Measurements from ENCODE around the gene STRIT1.

STRIT1 gene

GRCh38 chr3:155262295-155262694 lies 31.2 kb downstream of the STRIT1 start:
- TF ChIP-seq SNAI2 (CRISPR knock-in tag; IDR thresholded peaks at IDR 0.05), result no peak
- no peak for TF ChIP-seq CSDC2 (CRISPR knock-in tag; IDR thresholded peaks at IDR 0.05)
- no peak for TF ChIP-seq RARB (CRISPR knock-in tag; IDR thresholded peaks at IDR 0.05)
- no peak for TF ChIP-seq GLIS3 (CRISPR knock-in tag; IDR thresholded peaks at IDR 0.05)
- TF ChIP-seq ZFP3 (CRISPR knock-in tag; IDR thresholded peaks at IDR 0.05), result no peak
- TF ChIP-seq ZNF70 (CRISPR knock-in tag; IDR thresholded peaks at IDR 0.05), result no peak
- TF ChIP-seq ZFP30 (CRISPR knock-in tag; IDR thresholded peaks at IDR 0.05), result no peak
- TF ChIP-seq ESRRG (CRISPR knock-in tag; IDR thresholded peaks at IDR 0.05), result no peak
- no peak for TF ChIP-seq CSRNP3 (CRISPR knock-in tag; IDR thresholded peaks at IDR 0.05)
- TF ChIP-seq BACH2 (CRISPR knock-in tag; IDR thresholded peaks at IDR 0.05; ENCODE audit: borderline replicate concordance), result no peak
- TF ChIP-seq ZNF8 (CRISPR knock-in tag; IDR thresholded peaks at IDR 0.05), result no peak
- TF ChIP-seq TOX (CRISPR knock-in tag; IDR thresholded peaks at IDR 0.05; ENCODE audit: borderline replicate concordance), result no peak
- no peak for TF ChIP-seq CREB5 (CRISPR knock-in tag; IDR thresholded peaks at IDR 0.05; ENCODE audit: low read depth)
- no peak for TF ChIP-seq ZC3H10 (CRISPR knock-in tag; IDR thresholded peaks at IDR 0.05)
- TF ChIP-seq OSR1 (CRISPR knock-in tag; IDR thresholded peaks at IDR 0.05), result no peak
- no peak for ATAC-seq

GRCh38 chr3:155254445-155254844 lies 39.0 kb downstream of the STRIT1 start:
- TF ChIP-seq TOX (CRISPR knock-in tag; IDR thresholded peaks at IDR 0.05; ENCODE audit: borderline replicate concordance) (no peak), SNAI2 (CRISPR knock-in tag; IDR thresholded peaks at IDR 0.05) (no peak), RARB (CRISPR knock-in tag; IDR thresholded peaks at IDR 0.05) (no peak), PATZ1 (CRISPR knock-in tag; IDR thresholded peaks at IDR 0.05; ENCODE audit: borderline replicate concordance) (no peak), CREB5 (CRISPR knock-in tag; IDR thresholded peaks at IDR 0.05; ENCODE audit: low read depth) (no peak), POU6F1 (CRISPR knock-in tag; IDR thresholded peaks at IDR 0.05; ENCODE audit: borderline replicate concordance, low read depth) (no peak), TSHZ2 (CRISPR knock-in tag; IDR thresholded peaks at IDR 0.05) (no peak), TCF4 (CRISPR knock-in tag; IDR thresholded peaks at IDR 0.05; ENCODE audit: borderline replicate concordance) (no peak), CSDC2 (CRISPR knock-in tag; IDR thresholded peaks at IDR 0.05) (no peak), ESRRG (CRISPR knock-in tag; IDR thresholded peaks at IDR 0.05) (no peak), ZNF8 (CRISPR knock-in tag; IDR thresholded peaks at IDR 0.05) (no peak), ISL1 (CRISPR knock-in tag; IDR thresholded peaks at IDR 0.05) (no peak), PPARA (CRISPR knock-in tag; IDR thresholded peaks at IDR 0.05; ENCODE audit: borderline replicate concordance) (no peak), OSR1 (CRISPR knock-in tag; IDR thresholded peaks at IDR 0.05) (no peak), GLIS3 (CRISPR knock-in tag; IDR thresholded peaks at IDR 0.05) (no peak), ZC3H10 (CRISPR knock-in tag; IDR thresholded peaks at IDR 0.05) (no peak)
- ATAC-seq, result no peak
